ENCODE results near the gene NRXN3. TPM values are rescaled to one million over a fixed set of nuclear protein-coding genes. Genes with fewer than 3 reads are reported as not detected.

NRXN3 gene
- total and polyA plus RNA-seq, 2 of the 4 experiments (the other 2 are of a cell fraction): 4.8 to 25.1 TPM

DNA sequence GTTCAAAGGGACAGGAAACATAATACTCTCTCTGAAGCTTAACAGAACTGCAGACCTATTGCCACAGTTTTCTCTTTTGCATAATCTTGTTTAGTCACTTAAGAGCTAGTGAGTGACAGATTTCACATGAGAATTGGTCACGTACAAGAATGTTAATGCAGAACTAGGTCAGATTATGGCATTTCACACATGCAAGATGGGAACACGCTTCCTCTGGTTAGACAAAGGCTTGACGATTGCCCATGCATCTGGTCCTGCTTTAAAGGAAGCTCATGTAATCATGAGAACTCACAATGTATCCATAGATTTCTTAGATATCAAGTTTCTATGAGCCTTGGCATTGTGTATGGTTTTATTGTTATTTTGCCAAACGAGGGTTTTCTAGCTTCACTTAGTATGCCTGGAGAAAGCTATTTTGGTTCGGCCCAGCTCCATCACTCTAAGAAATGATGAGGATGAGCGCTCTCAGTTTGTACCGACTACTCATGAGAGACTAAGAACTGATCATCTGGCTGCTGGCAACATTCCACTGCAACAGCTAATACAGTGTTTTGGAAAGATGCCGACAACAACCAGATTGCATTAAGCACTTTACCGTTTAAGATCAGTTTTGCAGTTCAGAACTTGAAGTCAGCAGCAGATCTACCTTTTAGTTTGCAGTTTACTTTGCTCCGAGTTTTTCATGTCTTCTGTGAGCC lies 1661.2 kb downstream of the NRXN3 start:
- Histone ChIP-seq H3K4ac (ENCODE audit: low read depth, low read length) (no peak overlapping the region), H4K5ac (ENCODE audit: low read depth, low read length) (no peak overlapping the region), H3K56ac (ENCODE audit: extremely low read depth, insufficient read depth, low read length) (no peak overlapping the region), H4K8ac (ENCODE audit: low read depth in 2 of 2, low read length in 2 of 2) (no peak overlapping the region), H2BK15ac (ENCODE audit: low read depth, low read length) (no peak overlapping the region), H3K27ac (ENCODE audit: insufficient read depth, low read length) (no peak overlapping the region), H4K91ac (ENCODE audit: insufficient read depth, low read depth, low read length) (no peak overlapping the region), H3K9me3 (ENCODE audit: control insufficient read depth, insufficient read depth, low read length) (no peaks in the 10 kb centered on the region), H2AFZ (replicated peaks; ENCODE audit: low read length, poor library complexity) (no peak overlapping the region), H2AK9ac (replicated peaks; ENCODE audit: low read depth, low read length, poor library complexity) (no peak overlapping the region), H4K20me1 (ENCODE audit: insufficient read depth, low read length) (no peaks in the 10 kb centered on the region), H3K4me2 (ENCODE audit: low read depth, low read length) (no peak overlapping the region), H2BK20ac (ENCODE audit: low read depth, low read length) (no peak overlapping the region), H3K9me1 (ENCODE audit: insufficient read depth, low read length) (0 out of 2 replicates have a peak, but pooled peaks cover 2% of the 10 kb centered on the region), H2BK5ac (ENCODE audit: low read depth, low read length, poor library complexity, severe bottlenecking) (no peak overlapping the region), H3K14ac (replicated peaks; ENCODE audit: low read depth, low read length) (no peak overlapping the region), H3K18ac (ENCODE audit: low read depth, low read length) (no peak overlapping the region), H3K4me1 (ENCODE audit: control insufficient read depth, insufficient read depth, low read length) (no peaks in the 10 kb centered on the region), H2AK5ac (ENCODE audit: low read depth, low read length) (no peak overlapping the region), H3K36me3 (ENCODE audit: control insufficient read depth, insufficient read depth, low read length) (no peaks in the 10 kb centered on the region), H3K9ac (ENCODE audit: low read depth, low read length) (no peak overlapping the region), H3K23ac (ENCODE audit: low read depth, low read length) (no peak overlapping the region), H2BK120ac (ENCODE audit: low read depth, low read length) (no peak overlapping the region), H3K4me3 (ENCODE audit: insufficient read depth, low read depth, low read length) (no peak overlapping the region), H3K27me3 (ENCODE audit: control insufficient read depth, insufficient read depth, low read length) (no peaks in the 10 kb centered on the region), H3K79me1 (ENCODE audit: low read depth in 1 of 2, low read length in 2 of 2) (no peaks in the 10 kb centered on the region; a peak in 1 of 4 replicates)
- DNase-seq (peak; percentile 86), ATAC-seq (ENCODE audit: low read depth) (peak; percentile 44; the same call in 1 of the 2 replicates)
- TF ChIP-seq SMC3 (IDR thresholded peaks at IDR 0.05; ENCODE audit: low read depth, low read length) (no peak), ELK1 (IDR thresholded peaks at IDR 0.05; ENCODE audit: borderline replicate concordance, low read depth, low read length) (no peak), MXI1 (IDR thresholded peaks at IDR 0.05; ENCODE audit: borderline replicate concordance, low read depth, low read length) (no peak), RCOR1 (IDR thresholded peaks at IDR 0.05; ENCODE audit: insufficient replicate concordance, low read length) (no peak), CEBPB (IDR thresholded peaks at IDR 0.05; ENCODE audit: low read depth, low read length) (no peak), POLR2A (IDR thresholded peaks at IDR 0.05; ENCODE audit: low read depth, low read length) (no peak), NFE2L2 (IDR thresholded peaks at IDR 0.05; ENCODE audit: low read depth, low read length) (no peak), MAFK (IDR thresholded peaks at IDR 0.05; ENCODE audit: low read depth, low read length) (no peak), CHD1 (IDR thresholded peaks at IDR 0.05; ENCODE audit: low read depth, low read length) (no peak), BHLHE40 (IDR thresholded peaks at IDR 0.05; ENCODE audit: low read depth, low read length) (no peak), FOS (IDR thresholded peaks at IDR 0.05; ENCODE audit: low read depth, low read length) (no peak), MAZ (IDR thresholded peaks at IDR 0.05; ENCODE audit: borderline replicate concordance, low read depth, low read length) (no peak), CTCF (conservative IDR thresholded peaks at IDR 0.05; ENCODE audit: low read depth, low read length) (no peak), RAD21 (IDR thresholded peaks at IDR 0.05; ENCODE audit: low read length) (no peak), RFX5 (IDR thresholded peaks at IDR 0.05; ENCODE audit: low read depth, low read length) (no peak)
- TF ChIP-seq, protein P1, sequence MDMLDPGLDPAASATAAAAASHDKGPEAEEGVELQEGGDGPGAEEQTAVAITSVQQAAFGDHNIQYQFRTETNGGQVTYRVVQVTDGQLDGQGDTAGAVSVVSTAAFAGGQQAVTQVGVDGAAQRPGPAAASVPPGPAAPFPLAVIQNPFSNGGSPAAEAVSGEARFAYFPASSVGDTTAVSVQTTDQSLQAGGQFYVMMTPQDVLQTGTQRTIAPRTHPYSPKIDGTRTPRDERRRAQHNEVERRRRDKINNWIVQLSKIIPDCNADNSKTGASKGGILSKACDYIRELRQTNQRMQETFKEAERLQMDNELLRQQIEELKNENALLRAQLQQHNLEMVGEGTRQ (IDR thresholded peaks at IDR 0.05; ENCODE audit: low read depth, low read length): no peak
- no TSS peak for BruUV-seq (replicated peaks)
- in situ Hi-C loops (cut with MboI; ENCODE audit: low sequenced_read_pairs): no loop called here
- dilution Hi-C loops (cut with HindIII; ENCODE audit: low sequenced_read_pairs, unreplicated experiment): no loop called here
- intact Hi-C loops (cut with micrococcal nuclease): no loop called here
- ChIA-PET POLR2A (ENCODE audit: unreplicated experiment) (interaction anchor here (0.6 kb wide), 1 partner anchor 868 kb away, joined by 4 read pairs; no protein-coding TSS in a partner anchor), CTCF (interaction anchor here (0.6 to 1.0 kb wide), 2 partner anchors 9 to 735 kb away, joined by 3 to 6 read pairs; no protein-coding TSS in a partner anchor)
- WGBS, 2 experiments (ENCODE audit: extremely low coverage in 2 of 2, insufficient read length in 1 of 2): no CpG with 5 or more reads among the region's 10 CpGs

Measured in IMR-90 (cell line).